Mesodermal cell (in vitro differentiated cells): Measurements from ENCODE around the gene DFFB.

Experiments
- H3K27ac ChIP-seq: 2 replicates; pipeline ENCODE4 v1.7.0; 2013; ENCODE audit warnings: mild to moderate bottlenecking, low read depth, low read length, moderate library complexity; ENCODE audit not compliant: severe bottlenecking
- H3K36me3 ChIP-seq: 2 replicates; pipeline ENCODE4 v1.7.1; 2013; ENCODE audit warnings: mild to moderate bottlenecking, low read length, moderate library complexity; ENCODE audit not compliant: control insufficient read depth, insufficient read depth
- H3K4me1 ChIP-seq: one replicate; pipeline ENCODE4 v1.7.1; 2013; ENCODE audit warnings: mild to moderate bottlenecking, low read length; ENCODE audit not compliant: insufficient read depth, control insufficient read depth, poor library complexity, severe bottlenecking
- H3K4me3 ChIP-seq: 2 replicates; pipeline ENCODE4 v1.7.0; 2013; ENCODE audit warnings: low read length, control low read depth, mild to moderate bottlenecking; ENCODE audit not compliant: insufficient read depth, poor library complexity, severe bottlenecking; ENCODE audit errors: extremely low read depth
- H3K9me3 ChIP-seq: 2 replicates; pipeline ENCODE4 v1.7.1; 2013; ENCODE audit warnings: mild to moderate bottlenecking, low read length, moderate library complexity; ENCODE audit not compliant: control insufficient read depth
- WGBS, 2 experiments: methylation state at CpG; one replicate each; pipeline ENCODE4 v1.1.5; 2013; ENCODE audit warnings: missing lambda C conversion rate in 2 of 2; ENCODE audit not compliant: insufficient coverage in 2 of 2; 5-methylcytosine and 5-hydroxymethylcytosine counted together

Gene DFFB

GRCh38 chr1:3886106-3886670 is 28.9 kb downstream of the DFFB start:
- no peaks in the 10 kb centered on the region for H3K4me1 ChIP-seq
- WGBS, 2 experiments, result 92 to 98% methylated on average over 13 to 15 of the region's 15 CpGs

GRCh38 chr1:3886691-3887090 is 29.4 kb downstream of the DFFB start:
- peaks cover 56% of the 10 kb centered on the region for H3K36me3 ChIP-seq
- H3K27ac ChIP-seq, result no peak overlapping the region
- H3K4me1 ChIP-seq, result no peaks in the 10 kb centered on the region
- no peak overlapping the region for H3K4me3 ChIP-seq
- H3K9me3 ChIP-seq, result no peaks in the 10 kb centered on the region
- WGBS, 2 experiments, result 92 to 95% methylated on average over 7 of the region's 8 CpGs

More at GRCh38 chr1:3886106-3886670, 28.9 kb downstream of the DFFB start:
- H3K27ac ChIP-seq, result no peak overlapping the region
- no peak overlapping the region for H3K4me3 ChIP-seq
- no peaks in the 10 kb centered on the region for H3K9me3 ChIP-seq
- peaks cover 51% of the 10 kb centered on the region for H3K36me3 ChIP-seq

- no peaks in the 10 kb centered on the region for H3K4me1 ChIP-seq
- no peak overlapping the region for H3K27ac ChIP-seq
- 93 to 95% methylated on average over 15 of the region's 15 CpGs for WGBS, 2 experiments
- peaks cover 66% of the 10 kb centered on the region for H3K36me3 ChIP-seq
- no peak overlapping the region for H3K4me3 ChIP-seq
- H3K9me3 ChIP-seq, result no peaks in the 10 kb centered on the region
These were observed 31.0 kb downstream of the DFFB start for GRCh38 chr1:3888301-3888700.

- H3K4me1 ChIP-seq, result no peaks in the 10 kb centered on the region
- H3K9me3 ChIP-seq, result no peaks in the 10 kb centered on the region
- WGBS, 2 experiments, result 95 to 98% methylated on average over 11 to 13 of the region's 14 CpGs
- peaks cover 70% of the 10 kb centered on the region for H3K36me3 ChIP-seq
- no peak overlapping the region for H3K4me3 ChIP-seq
- no peak overlapping the region for H3K27ac ChIP-seq
These were observed 32.7 kb downstream of the DFFB start for GRCh38 chr1:3889936-3890335.

GRCh38 chr1:3890389-3891328 is 33.4 kb downstream of the DFFB start:
- H3K27ac ChIP-seq, result no peak overlapping the region

GRCh38 chr1:3891329-3891865 is 34.1 kb downstream of the DFFB start:
- no peak overlapping the region for H3K4me3 ChIP-seq
- WGBS, 2 experiments, result 96 to 98% methylated on average over 14 to 15 of the region's 17 CpGs

More at GRCh38 chr1:3890389-3891328, 33.4 kb downstream of the DFFB start:
- Histone ChIP-seq H3K36me3 (peaks cover 75% of the 10 kb centered on the region), H3K4me1 (no peaks in the 10 kb centered on the region), H3K4me3 (no peak overlapping the region), H3K9me3 (no peaks in the 10 kb centered on the region)
- WGBS, 2 experiments, result 96 to 97% methylated on average over 22 to 23 of the region's 26 CpGs

GRCh38 chr1:3892748-3893147 is 35.5 kb downstream of the DFFB start:
- Histone ChIP-seq H3K27ac (no peak overlapping the region), H3K4me1 (no peaks in the 10 kb centered on the region), H3K36me3 (peaks cover 72% of the 10 kb centered on the region), H3K4me3 (no peak overlapping the region), H3K9me3 (peaks cover 4% of the 10 kb centered on the region)
- WGBS, 2 experiments, result 97 to 98% methylated on average over 13 of the region's 14 CpGs

More at GRCh38 chr1:3891329-3891865, 34.1 kb downstream of the DFFB start:
- H3K36me3 ChIP-seq, result peaks cover 78% of the 10 kb centered on the region
- no peaks in the 10 kb centered on the region for H3K9me3 ChIP-seq
- H3K27ac ChIP-seq, result no peak overlapping the region
- no peaks in the 10 kb centered on the region for H3K4me1 ChIP-seq

- Histone ChIP-seq H3K4me3 (no peak overlapping the region), H3K9me3 (peaks cover 8% of the 10 kb centered on the region), H3K27ac (no peak overlapping the region), H3K36me3 (peaks cover 72% of the 10 kb centered on the region), H3K4me1 (no peaks in the 10 kb centered on the region)
- WGBS, 2 experiments, result 100% methylated on average over 1 to 4 of the region's 5 CpGs
These were observed 35.9 kb downstream of the DFFB start for GRCh38 chr1:3893190-3893589.

- WGBS, 2 experiments, result 96% methylated on average over 12 to 13 of the region's 17 CpGs
- Histone ChIP-seq H3K4me3 (no peak overlapping the region), H3K4me1 (no peaks in the 10 kb centered on the region), H3K36me3 (peaks cover 64% of the 10 kb centered on the region), H3K27ac (no peak overlapping the region), H3K9me3 (peaks cover 14% of the 10 kb centered on the region)
These were observed 37.5 kb downstream of the DFFB start for GRCh38 chr1:3894626-3895278.

GRCh38 chr1:3895279-3895950 is 38.1 kb downstream of the DFFB start:
- H3K9me3 ChIP-seq, result peaks cover 14% of the 10 kb centered on the region
- no peak overlapping the region for H3K4me3 ChIP-seq
- H3K4me1 ChIP-seq, result no peaks in the 10 kb centered on the region
- peaks cover 58% of the 10 kb centered on the region for H3K36me3 ChIP-seq
- 95% methylated on average over 13 of the region's 13 CpGs for WGBS, 2 experiments
- no peak overlapping the region for H3K27ac ChIP-seq
